RWPE1 (cell line): Measurements from ENCODE around the gene ARHGEF4.

Source experiments
- CTCF ChIA-PET: fragments of 350-600 bp; sonication (Branson Sonifier 250); formaldehyde crosslinking; extraction: SDS; loops from one replicate; lab custom pipeline; 2021; lab: Yijun Ruan, JAX
- POLR2A ChIA-PET: fragments of 400-600 bp; formaldehyde crosslinking; extraction: SDS; loops from one replicate; lab custom pipeline; 2020; ENCODE audit warnings: antibody characterized with exemption; ENCODE audit not compliant: low non-redundant PET; lab: Yijun Ruan, JAX
- DNase-seq: peaks from one replicate; pipeline ENCODE4 v3.0.0; 2012; ENCODE audit warnings: low spot score
- H3K27ac ChIP-seq: fragments of 450-650 bp; 2 replicates; pipeline ENCODE4 v1.5.1; 2017
- CTCF ChIP-seq: fragments of 450-650 bp; conservative IDR thresholded peaks from 2 replicates; pipeline ENCODE4 v1.5.1; 2017; ENCODE audit warnings: low read depth, mild to moderate bottlenecking

Gene ARHGEF4

GRCh38 chr2:131056932-131057287, 220.2 kb downstream of the ARHGEF4 start:
- TF ChIP-seq CTCF: no peak
- DNase-seq: no peak
- CTCF ChIA-PET: no interaction called here
- POLR2A ChIA-PET: no interaction called here
- H3K27ac ChIP-seq: no peak overlapping the region

DNA sequence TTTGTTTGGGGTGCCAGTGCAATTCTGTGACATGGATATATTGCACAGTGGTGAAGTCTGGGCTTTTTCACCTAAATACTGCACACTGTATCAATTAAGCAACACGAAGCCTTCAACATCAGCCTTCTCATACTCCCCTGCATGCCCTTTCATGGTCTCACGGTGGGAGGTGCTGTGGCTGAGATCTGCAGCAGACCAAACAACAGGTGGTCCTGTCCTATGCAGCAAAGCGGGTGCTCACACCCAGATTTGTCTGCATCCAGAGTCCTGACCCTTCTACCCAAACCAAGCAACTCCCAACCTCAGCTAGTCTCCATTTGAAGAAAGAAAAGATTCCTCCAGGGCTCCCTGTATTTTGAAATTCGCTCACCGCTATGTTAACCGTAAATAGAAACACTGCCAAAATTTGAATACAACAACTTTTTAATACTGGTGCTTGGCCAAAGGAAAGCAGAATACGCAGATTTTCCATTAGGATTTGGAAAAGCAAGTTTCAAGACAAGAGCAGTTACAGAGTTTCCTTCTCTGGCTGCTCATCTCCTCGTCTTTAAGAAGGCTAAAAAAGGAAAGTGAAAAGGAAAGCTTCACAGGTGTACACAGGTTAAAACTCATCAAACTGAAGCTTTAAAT, 221.6 kb downstream of the ARHGEF4 start:
- no peak for DNase-seq

DNA sequence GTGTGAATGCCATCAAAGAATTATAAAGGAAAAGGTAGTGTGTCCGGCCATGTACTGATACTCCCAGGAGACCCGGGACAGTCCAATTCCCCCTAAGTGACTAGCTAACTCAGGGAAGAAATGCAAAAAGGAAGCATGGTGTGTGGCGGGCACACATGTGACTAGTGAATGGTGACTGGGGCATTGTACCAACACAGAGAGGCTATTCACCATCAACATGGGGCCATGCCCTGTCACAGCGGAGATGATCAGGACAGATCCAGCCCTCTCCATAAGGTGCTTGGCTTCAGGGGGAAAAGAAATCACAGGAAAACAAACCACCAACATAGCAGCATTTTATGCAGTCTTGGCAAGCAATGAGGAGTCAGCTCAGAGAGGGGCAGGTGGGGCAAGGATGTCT, 222.2 kb downstream of the ARHGEF4 start:
- no peak overlapping the region for H3K27ac ChIP-seq
- ChIA-PET CTCF (interaction anchor here (0.6 kb wide), 1 partner anchor 235 kb away, joined by 3 read pairs; no protein-coding TSS in a partner anchor), POLR2A (no interaction called here)
- TF ChIP-seq CTCF: no peak
- no peak for DNase-seq

More for the DNA sequence above, 221.6 kb downstream of the ARHGEF4 start:
- POLR2A ChIA-PET: no interaction called here
- no peak overlapping the region for H3K27ac ChIP-seq
- TF ChIP-seq CTCF: no peak
- CTCF ChIA-PET: interaction anchor here (0.6 kb wide), 1 partner anchor 235 kb away, joined by 3 read pairs; no protein-coding TSS in a partner anchor

- no peak for TF ChIP-seq CTCF
- CTCF ChIA-PET: no interaction called here
- POLR2A ChIA-PET: no interaction called here
- no peak overlapping the region for H3K27ac ChIP-seq
- no peak for DNase-seq
Measured at GRCh38 chr2:131063501-131064283, 227.0 kb downstream of the ARHGEF4 start.

GRCh38 chr2:131064589-131065512, 228.1 kb downstream of the ARHGEF4 start:
- ChIA-PET POLR2A (no interaction called here), CTCF (no interaction called here)
- DNase-seq: no peak
- no peak overlapping the region for H3K27ac ChIP-seq
- TF ChIP-seq CTCF: no peak
